MM.1S (cell line): Measurements from ENCODE around the gene SPINK14.

ENCODE experiments used
- EZH2 ChIP-seq: fragments of 300-600 bp; sonication (generic); optimal IDR thresholded peaks from 2 replicates; pipeline ENCODE3; 2017; ENCODE audit warnings: low read depth, mild to moderate bottlenecking, antibody characterized with exemption, low read length, mixed read lengths
- TF ChIP-seq, protein P1 (sequence below): fragments of 300-600 bp; sonication (generic); IDR thresholded peaks from 2 replicates; pipeline ENCODE4 v1.5.1; 2016; ENCODE audit warnings: antibody characterized with exemption, low read length, mixed read lengths

DNA sequence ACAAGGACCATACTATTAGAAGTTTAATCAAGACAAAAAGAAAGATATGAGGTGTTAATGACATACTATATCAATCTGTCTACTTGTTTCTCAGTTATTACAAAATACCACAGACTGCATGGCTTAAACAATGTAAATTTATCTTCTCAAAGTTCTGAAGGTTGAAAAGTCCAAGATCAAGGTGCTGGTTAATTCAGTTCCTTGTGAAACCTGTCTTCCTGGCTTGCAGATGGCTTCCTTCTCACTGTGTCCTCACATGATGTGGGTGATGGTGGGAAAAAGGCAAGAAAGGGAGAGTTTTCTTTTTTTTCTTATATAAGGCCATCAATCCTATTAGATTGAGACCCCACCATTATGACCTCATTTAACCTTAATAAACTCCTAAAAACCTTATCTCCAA is 15.6 kb upstream of the SPINK14 start:
- no peak for TF ChIP-seq EZH2
- TF ChIP-seq, protein P1, sequence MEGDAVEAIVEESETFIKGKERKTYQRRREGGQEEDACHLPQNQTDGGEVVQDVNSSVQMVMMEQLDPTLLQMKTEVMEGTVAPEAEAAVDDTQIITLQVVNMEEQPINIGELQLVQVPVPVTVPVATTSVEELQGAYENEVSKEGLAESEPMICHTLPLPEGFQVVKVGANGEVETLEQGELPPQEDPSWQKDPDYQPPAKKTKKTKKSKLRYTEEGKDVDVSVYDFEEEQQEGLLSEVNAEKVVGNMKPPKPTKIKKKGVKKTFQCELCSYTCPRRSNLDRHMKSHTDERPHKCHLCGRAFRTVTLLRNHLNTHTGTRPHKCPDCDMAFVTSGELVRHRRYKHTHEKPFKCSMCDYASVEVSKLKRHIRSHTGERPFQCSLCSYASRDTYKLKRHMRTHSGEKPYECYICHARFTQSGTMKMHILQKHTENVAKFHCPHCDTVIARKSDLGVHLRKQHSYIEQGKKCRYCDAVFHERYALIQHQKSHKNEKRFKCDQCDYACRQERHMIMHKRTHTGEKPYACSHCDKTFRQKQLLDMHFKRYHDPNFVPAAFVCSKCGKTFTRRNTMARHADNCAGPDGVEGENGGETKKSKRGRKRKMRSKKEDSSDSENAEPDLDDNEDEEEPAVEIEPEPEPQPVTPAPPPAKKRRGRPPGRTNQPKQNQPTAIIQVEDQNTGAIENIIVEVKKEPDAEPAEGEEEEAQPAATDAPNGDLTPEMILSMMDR, result no peak
